GM03348 (cell line): ENCODE measurements around the gene EDAR.
A peak's percentile ranks its signal among the peaks of the same experiment; 100 is the strongest.

Experiments
- DNase-seq: peaks from one replicate; pipeline ENCODE4 v3.0.0; 2012; ENCODE audit warnings: low spot score

EDAR gene

DNA sequence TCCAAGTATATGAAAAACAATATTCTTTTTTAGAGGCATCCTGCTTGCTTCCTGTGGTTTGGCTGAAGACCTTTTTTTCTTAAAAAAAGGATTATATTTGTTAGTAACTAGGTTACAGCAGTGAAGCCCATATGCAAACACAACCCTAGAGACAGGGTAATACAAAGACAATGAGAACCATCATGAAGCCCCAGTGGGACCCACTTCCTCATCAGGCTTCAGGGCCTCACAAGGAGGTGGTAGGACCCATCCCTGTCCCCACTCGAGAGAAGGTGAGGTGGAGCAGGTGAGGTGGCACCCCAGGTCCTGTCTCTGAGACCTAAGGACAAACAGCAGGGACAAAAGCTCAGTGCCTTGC lies 80.3 kb downstream of the EDAR start:
- no peak for DNase-seq

DNA sequence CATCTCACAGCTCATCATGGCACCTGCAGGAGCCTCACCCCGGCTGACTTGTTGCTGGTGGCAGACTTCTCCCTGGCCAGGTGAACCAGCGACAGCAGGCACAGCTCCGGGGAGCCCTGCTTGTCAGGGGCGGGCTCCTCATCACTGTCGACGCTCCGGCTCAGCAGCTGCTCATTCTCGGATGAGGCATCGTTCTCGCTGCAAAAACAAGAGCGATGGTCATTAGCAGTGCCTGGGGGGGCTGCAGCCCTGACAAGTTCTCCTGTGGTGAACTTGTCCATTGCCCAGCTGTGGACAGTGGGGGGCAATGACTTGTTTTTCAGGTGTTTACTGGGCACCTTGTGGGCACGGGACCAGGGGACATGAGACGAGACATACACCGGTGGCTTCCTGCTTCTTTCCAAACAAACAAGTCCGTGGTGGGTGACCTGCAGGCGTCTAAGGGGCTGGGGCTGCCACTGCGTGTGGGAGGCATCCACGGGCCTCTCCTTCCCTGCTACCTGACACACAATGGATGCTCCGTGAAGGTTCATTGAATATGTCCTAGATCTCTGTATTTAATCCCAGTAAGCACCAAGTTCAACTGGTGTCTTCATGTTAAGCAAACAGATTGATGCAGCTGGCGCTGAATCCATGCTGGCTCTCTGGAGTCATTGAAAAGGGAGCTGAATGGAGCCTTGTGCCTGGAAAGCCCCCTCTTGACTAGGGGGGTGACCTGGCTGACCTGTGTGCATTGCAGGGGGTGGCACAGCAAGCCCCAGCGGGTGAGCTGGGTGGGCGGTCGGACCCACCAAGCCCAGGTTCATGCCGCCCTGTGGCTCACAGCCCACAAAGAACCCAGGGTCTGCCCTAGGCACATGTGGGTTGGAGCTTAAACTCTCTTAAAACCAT lies 81.0 kb downstream of the EDAR start:
- peak; percentile 2 for DNase-seq

DNA sequence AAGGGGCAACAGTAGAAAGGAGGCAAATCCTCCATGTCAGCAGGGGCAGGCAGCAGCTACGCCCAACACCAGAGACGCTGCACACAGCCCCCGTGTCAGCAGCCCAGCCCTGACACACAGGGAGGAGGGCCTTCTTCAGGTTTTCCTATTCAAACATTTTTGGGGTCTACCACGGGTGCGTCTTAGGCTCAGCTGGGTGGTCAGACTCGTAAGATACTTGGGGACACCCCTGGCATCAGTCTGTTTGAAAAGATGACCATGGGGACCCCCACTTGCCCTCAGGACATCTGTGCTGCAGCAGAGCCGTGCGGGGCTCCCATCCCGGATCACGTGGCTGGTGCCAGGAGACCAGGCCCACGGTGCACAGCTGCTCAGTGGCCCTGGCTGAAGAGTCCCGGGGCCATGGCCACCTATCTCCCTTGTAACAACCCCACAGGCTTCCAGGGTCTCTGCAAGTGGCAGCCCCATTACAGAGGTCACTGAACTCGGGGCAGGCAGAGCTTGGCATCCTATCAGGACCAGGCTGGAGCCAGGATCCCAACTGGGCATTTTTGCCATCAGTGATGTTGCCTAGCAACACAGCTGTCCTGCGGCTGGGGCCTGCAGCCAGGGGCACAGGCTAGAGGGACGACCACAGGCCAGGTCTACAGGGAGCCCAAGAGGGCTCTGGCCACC lies 82.5 kb downstream of the EDAR start:
- no peak for DNase-seq

DNA sequence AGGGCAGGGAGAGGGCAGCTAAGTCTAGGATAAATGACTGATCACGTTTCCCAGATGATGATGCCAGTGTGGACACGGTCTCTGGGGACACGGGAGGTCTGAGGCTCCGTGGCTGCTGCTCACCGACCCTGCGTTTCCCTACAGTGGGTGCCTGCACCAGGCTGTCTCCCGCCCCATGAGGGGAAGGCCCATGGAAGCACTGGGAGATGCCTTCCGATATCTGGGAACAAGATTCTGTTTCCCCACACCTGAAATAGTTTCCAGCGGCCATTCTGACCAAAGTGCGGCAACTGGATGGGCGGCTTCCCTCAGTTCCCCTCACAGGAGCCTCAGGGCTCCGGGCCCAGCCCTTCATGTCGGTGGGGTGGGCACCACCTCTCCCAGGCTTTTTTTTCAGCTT lies 83.1 kb downstream of the EDAR start:
- DNase-seq = no peak

DNA sequence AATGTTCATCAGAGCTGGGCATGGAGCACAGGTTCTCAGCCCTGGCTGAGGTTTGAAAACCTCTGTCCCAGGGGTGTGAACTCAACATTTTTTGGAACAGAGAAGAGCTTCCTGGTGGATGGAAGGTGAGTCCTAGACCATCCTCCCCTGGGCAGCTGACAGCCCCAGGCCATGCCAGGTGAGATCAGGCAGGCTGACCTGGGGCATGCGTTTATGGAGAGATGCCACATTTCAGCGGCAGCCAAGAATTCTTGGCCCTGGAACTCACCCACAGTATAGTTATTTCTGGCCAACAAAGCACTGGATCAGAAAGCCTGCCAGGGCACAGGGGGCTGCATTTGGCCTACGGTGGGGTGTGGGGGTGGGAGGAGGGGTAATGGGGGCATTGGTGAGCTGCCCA lies 83.8 kb downstream of the EDAR start:
- DNase-seq = no peak

DNA sequence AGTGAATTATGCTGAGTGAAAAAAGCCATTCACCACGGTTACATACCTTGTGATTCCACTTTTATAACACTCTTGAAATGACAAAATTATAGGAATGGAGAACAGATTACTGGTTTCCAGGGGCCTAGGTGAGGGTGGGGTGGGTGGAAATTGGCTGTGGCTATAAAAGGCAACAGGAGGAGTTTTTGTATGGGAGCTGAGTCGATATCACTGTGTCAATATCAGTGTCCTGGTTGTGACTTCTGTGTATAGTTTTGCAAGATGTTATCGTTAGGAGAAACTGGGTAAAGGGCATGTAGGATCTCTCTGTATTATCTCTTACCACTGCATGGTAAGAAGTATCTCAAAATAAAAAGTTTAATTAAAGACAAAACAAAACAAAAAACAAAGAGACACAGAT lies 84.3 kb downstream of the EDAR start:
- no peak for DNase-seq

DNA sequence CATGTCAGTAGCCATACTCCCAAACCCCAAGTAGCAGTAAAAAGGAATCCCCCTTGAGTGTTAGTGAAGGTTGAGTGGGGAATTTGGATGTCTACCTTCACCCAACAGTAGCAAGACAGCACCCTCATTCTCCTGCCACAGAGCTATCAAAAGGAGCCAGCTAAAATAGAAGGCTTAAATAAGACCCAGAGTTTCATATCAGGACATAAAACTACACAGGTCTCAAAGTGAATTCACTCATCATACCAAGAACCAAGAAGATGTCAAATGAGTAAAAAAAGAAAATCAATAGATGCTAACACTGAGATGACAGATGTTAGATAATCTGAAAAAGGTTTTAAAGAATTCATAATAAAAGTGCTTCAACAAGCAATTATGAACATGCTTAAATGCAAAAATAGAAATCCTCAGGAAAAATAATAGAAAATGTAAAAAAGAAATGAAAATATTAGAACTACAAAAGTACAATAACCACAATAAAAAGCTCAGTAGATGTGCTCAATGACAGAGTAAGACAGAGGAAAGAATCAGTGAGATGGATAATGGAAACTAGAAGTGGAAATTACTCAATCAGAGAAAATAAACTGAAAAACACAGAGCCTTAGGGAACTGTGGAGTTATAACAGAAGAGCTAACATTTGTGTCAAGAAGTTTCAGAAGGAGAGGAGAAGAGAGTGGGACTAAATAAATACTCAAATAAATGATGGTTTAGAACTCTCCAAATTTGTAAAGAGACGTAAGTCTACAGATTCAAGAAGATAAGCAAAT lies 90.5 kb downstream of the EDAR start:
- DNase-seq = no peak

DNA sequence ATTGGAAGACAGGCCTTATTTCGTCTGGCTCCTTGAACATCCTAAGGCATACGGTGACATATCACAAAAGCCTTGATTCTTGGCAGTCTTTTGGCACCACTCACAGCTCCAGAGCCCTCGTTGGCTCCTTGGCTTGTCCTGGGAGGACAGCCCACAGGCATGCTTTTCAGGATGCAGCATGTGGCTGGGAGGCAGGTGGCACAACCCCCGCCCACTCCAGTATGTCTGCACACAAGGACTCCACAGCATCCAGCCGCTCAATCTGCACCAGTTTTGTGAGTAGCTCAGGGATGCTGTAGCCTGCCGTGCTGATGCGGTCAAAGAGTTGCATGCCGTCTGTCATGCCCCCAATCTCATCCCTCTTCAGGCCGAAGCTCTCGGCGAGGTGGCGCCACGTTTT lies 92.3 kb downstream of the EDAR start:
- DNase-seq = no peak

DNA sequence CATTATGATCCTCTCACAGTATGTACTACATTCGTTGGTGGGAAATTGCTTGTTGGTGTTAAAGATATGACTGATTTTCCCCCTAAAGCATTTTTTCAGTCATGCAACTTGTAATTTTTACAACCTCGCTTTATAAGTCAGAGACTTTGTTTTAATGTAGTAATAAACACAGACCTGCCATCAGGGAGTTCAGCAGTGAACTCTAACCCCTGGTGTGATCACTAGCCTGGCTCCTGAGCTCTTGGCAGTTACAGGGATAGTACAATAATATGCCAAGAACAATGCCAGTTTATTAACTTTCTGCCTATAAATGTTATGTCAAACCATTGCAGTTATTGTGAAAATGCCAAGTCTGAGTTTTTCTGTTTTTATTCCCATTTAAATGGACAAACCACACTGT lies 93.8 kb downstream of the EDAR start:
- no peak for DNase-seq

DNA sequence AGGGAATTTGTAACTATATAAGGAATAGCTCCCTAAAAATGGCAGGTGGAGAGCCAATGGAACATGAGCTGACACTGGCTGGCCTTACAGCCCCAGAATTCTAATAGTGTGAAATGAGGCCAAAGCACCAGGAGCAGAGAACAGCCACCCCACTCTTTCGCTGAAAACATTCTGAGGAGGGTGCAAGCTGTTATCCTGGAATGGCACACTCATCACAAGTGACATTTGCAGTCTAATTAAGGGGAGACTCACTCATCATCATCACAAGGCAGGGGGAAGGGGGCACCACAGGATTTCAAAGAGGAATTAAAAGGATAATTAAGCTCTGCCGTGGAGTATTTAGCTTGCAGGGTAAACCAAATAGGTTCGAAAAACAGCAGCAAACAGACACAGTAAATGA lies 94.3 kb downstream of the EDAR start:
- no peak for DNase-seq

DNA sequence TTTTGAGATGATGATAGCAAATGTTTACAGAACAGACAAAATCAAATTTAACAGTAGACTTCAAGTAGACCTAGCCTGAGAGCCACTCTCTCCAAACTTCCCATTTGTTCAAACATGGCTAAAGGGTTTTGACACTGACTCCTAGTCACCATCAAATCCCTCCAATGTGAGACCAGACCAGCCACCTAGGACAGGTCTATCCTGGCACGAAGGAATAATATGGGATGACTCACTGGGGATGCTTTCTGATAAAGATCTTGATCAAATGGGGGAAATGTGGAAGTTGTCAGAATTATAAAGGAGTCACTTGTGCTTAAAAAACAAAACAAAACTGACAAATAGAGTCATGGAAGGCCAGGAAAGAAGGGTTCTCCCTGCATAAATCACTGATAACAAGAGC lies 95.7 kb downstream of the EDAR start:
- DNase-seq = no peak

DNA sequence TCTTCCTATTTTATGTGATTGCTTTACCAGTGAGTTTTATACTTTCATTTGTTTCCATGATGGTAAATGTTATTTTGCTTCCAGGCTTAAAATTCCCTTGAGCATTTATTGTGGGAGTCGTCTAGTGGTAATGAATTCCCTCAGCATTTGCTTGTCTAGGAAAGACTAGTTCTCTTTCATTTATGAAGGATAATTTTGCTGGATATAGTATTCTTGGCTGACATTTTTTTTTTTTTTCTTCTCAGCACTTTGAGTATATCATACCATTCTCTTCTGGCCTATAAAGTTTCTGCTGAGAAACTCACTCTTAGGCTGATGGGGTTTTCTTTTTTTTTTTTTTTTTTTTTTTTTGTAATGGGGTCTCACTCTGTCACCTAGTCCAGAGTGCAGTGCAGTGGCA lies 99.1 kb downstream of the EDAR start:
- no peak for DNase-seq

DNA sequence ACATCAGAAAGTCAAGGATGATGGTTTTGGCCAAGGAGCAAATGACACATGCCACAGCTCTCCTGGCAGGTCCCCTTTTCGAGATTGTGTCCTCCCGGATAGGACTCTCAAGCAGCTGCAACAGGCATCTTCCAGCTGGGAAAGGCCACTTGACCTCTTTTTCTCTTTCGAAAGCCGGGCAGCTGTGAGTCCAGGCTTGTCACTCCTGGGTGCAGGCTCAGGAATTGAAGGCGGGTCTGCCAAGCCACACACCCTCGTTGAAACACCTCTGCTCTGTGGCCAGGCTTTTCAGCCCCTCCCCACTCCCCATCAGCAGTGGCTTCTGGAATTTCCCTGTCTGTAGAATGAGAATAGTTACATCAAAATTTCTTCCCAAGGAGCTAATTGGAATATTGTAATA lies 104.4 kb downstream of the EDAR start:
- no peak for DNase-seq

DNA sequence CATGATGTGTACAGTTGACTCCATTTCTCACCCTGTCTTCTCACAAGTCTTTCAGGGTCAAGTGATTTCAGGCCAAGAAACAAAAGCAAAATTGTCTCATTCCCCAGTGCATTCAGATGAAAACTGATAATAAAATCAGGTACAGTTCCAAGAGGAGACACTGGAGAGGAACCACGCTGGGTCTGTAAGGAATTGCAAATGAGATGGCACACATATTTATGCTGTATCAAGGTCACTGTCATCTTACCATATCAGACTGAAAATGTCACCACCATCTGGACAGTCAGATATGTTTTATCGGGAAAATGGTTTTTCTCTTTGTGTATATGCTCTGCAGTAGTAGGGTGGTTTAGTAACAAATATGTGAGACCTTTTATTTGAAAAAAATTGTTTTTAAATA lies 110.7 kb downstream of the EDAR start:
- no peak for DNase-seq

DNA sequence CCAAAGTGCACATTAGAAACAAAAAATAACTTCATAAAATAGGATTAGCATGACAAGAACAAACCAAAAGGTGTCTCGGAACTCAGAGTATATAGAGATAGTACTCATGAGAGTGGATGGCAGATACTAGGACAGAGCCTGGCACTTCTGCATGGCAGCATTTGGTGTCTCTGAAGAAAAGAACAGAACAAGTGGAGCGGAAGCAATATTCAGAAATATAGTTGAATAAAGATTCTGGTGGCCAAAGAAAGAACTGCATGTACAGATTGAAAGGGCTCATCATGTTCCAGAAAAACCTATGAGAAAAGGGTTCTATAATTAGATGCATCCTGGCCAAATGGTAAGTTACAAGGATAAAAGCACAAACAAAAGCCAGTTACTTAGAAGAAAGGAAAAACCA lies 111.5 kb downstream of the EDAR start:
- no peak for DNase-seq

DNA sequence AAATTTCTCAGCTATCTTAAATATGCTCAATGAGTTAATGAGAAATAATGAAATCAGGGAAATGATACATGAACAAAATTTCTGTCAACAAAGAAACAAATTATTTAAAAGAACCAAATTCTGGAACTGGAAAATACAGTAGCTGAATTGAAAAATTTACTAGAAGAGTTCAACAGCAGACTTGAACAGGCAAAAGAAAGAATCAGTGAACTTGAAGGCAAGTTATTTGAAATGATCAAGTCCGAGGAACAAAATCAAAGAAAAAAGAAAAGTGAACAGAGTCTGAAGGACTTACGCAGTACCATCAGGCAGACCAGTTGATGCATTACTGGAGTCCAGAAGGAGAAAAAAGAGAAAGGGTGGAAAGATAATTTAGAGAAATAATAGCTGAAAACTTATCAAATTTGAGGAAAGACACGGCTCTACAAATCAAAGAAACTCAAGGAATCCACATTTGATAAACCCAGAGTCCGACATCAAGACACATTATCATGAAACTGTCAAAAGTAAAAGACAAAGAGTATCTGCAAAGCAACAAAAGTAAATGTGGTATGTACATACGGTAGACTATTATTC lies 118.9 kb downstream of the EDAR start:
- no peak for DNase-seq

DNA sequence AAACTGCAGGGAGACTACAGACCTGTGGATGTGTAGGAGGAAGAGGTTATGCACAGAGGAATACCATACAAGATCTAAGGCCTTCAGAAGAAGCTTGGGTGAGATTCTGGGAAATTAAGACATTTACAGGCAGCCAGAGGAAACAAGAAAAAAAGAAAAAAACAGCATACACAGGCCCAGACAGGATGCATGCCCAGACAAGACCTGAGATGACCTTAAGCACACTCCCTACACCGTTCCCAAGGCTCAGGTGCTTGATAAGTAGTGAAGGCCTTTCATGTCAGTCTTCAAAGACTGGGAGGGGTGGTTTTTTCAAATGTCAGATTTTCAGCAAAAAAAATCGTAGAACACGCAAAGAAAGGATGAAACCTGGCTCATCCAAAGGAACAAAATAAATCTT lies 119.5 kb downstream of the EDAR start:
- no peak for DNase-seq

DNA sequence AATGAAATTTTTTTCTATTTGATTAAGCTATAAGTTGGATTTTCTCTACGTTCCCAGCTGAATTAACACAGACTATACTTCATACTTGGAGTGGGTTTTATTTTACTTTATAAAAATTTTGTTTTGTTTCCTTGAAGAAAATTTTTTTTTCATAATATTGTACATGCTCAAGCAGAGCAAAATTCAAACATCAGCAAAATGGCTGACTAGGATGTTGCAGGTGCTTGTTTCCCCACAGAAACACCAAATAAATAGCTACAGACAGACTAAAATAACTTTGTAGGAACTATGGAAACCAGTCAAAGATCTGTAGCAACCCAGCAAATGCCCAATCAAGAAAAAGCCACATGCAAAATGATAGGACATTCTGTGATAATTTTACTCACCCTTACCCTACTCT lies 120.1 kb downstream of the EDAR start:
- DNase-seq = no peak

DNA sequence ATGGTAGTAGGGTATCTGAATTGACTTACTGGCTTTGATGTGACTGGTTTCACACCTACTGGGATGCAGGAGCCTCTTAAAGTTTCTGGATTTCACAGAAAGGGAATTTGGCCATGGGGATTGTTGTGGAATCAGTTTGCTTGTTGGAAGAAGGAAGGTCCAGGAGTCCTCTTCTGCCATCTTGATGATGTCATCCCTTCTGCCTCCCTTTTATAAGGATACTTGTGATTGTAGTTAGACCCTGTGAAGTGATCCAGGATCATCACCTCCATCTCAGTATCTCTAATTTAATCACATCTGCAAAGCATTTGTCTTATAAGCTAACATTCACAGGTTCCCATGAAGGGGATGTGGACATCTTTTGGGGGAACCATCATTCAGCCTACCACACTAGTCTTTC lies 123.0 kb downstream of the EDAR start:
- DNase-seq = no peak

DNA sequence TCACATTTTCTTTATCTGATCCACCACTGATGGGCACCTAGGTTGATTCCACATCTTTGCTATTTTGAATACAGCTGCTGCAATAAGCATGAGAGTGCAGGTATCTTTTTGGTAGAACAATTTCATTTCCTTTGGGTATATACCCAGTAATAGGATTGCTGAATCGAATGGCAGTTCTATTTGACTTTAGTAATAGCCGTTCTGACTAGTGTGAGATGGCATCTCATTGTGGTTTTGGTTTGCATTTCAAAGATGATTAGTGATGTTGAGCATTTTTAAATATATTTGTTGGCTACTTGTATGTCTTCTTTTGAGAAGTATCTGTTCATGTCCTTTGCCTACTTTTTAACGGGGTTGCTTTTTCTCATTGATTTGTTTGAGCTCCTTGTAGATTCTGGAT lies 130.1 kb downstream of the EDAR start:
- no peak for DNase-seq

DNA sequence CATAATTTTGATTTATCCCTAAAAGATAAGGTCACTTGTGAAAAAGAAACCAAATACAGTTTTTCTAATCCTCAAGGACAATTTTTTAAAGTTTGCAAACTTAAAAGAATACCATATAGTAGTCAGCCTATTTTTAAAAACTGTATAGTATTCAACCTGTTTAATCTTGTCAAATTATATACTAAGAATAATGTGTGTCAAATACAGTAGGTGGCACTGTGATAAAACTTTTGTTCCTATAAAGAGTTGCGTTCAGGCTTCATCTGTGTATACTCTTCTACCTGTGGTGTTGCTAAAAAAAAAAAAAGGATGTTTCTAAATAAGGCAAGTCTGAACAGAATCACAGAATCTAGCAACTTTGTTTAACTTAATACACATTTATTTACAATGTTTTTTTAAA lies 133.8 kb downstream of the EDAR start:
- no peak for DNase-seq

DNA sequence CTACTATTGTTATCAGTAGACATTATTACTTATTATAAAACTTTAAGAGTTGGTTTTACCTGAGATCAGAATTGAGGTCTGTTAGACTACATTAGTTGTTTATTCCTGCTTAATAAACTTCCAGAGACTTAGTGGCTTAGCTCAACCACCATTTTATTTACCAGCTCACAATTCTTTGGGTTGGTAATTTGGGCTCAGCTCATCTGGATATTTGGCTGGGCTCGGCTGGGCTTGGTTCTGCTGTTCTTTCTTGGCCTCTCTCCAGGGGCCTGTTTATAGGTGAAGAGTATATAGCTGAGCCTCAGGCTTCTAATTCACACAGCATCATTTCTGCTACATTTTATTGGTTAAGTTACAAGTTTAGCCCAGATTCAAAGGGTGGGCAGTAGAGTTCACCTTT lies 134.5 kb downstream of the EDAR start:
- no peak for DNase-seq

DNA sequence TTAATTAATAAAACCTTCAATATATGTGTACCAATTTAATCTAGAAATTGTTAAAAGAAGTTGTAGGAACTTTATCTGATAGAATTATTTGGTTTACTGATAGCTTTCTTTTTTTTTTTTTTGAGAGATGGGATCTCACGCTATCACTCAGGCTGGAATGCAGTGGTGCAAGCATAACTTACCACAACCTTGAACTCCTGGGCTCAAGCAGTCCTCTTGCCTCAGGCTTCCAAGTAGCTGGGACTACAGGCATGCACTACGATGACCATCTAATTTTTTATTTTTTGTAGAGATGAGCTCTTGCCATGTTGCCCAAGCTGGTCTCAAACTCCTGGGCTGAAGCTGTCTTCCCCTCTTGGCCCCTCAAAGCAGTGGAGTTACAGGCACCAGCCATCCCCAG lies 135.6 kb downstream of the EDAR start:
- DNase-seq = no peak
